Liver (tissue), 3 donors: ENCODE measurements around the gene ANKDD1A.

ENCODE experiments used
- CTCF ChIP-seq: fragments of 150-350 bp; IDR thresholded peaks from 2 replicates; pipeline ENCODE4 v1.5.1; 2017; ENCODE audit warnings: improper control_type of control experiment, low read depth, low read length; ENCODE audit not compliant: missing input control
- GABPA ChIP-seq, 2 donors: IDR thresholded peaks in 1 of 2; conservative IDR thresholded peaks in 1 of 2; 2 replicates each; pipeline ENCODE4 v1.6.1; 2016; ENCODE audit warnings: antibody characterized with exemption in 2 of 2, mild to moderate bottlenecking in 1 of 2, moderate library complexity in 1 of 2
- JUND ChIP-seq, 2 donors: IDR thresholded peaks; 2 replicates each; pipeline ENCODE4 v1.6.1; 2016; ENCODE audit warnings: antibody characterized with exemption in 2 of 2
- NR2F2 ChIP-seq: IDR thresholded peaks from 2 replicates; pipeline ENCODE4 v1.6.1; 2016; ENCODE audit warnings: antibody characterized with exemption
- RAD21 ChIP-seq, 2 donors: IDR thresholded peaks; 2 replicates each; pipeline ENCODE4 v1.6.1; 2016; ENCODE audit warnings: antibody characterized with exemption in 2 of 2, mild to moderate bottlenecking in 2 of 2
- SP1 ChIP-seq: IDR thresholded peaks from 2 replicates; pipeline ENCODE4 v1.6.1; 2018; ENCODE audit warnings: antibody characterized with exemption, mild to moderate bottlenecking
- TAF1 ChIP-seq: conservative IDR thresholded peaks from 2 replicates; pipeline ENCODE4 v1.6.1; 2016; ENCODE audit warnings: antibody characterized with exemption, mild to moderate bottlenecking
- ZBTB33 ChIP-seq: IDR thresholded peaks from 2 replicates; pipeline ENCODE4 v1.6.1; 2016; ENCODE audit warnings: antibody characterized with exemption
- TF ChIP-seq, protein P1 (sequence below): IDR thresholded peaks from 2 replicates; pipeline ENCODE4 v1.6.1; 2016; ENCODE audit warnings: antibody characterized with exemption
- TF ChIP-seq, protein P2 (sequence below): IDR thresholded peaks from 2 replicates; pipeline ENCODE4 v1.6.1; 2016; ENCODE audit warnings: antibody characterized with exemption, mild to moderate bottlenecking
- TF ChIP-seq, protein P3 (sequence below): IDR thresholded peaks from 2 replicates; pipeline ENCODE4 v1.6.1; 2016; ENCODE audit warnings: antibody characterized with exemption
- donor health status: healthy.
- donor health status: healthy.

GRCh38 chr15:64870353-64870752 lies 41.3 kb upstream of the ANKDD1A start:
- TF ChIP-seq TAF1 (no peak), CTCF (no peak), JUND (IDR thresholded peaks at IDR 0.05) (no peak), ZBTB33 (no peak), RAD21 (IDR thresholded peaks at IDR 0.05) (no peak), SP1 (no peak), NR2F2 (peak; percentile 21), GABPA (IDR thresholded peaks at IDR 0.05 in 1 of 2, conservative IDR thresholded peaks at IDR 0.05 in 1 of 2) (no peak)
- TF ChIP-seq, protein P1, sequence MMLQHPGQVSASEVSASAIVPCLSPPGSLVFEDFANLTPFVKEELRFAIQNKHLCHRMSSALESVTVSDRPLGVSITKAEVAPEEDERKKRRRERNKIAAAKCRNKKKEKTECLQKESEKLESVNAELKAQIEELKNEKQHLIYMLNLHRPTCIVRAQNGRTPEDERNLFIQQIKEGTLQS, result no peak
- TF ChIP-seq, protein P2, sequence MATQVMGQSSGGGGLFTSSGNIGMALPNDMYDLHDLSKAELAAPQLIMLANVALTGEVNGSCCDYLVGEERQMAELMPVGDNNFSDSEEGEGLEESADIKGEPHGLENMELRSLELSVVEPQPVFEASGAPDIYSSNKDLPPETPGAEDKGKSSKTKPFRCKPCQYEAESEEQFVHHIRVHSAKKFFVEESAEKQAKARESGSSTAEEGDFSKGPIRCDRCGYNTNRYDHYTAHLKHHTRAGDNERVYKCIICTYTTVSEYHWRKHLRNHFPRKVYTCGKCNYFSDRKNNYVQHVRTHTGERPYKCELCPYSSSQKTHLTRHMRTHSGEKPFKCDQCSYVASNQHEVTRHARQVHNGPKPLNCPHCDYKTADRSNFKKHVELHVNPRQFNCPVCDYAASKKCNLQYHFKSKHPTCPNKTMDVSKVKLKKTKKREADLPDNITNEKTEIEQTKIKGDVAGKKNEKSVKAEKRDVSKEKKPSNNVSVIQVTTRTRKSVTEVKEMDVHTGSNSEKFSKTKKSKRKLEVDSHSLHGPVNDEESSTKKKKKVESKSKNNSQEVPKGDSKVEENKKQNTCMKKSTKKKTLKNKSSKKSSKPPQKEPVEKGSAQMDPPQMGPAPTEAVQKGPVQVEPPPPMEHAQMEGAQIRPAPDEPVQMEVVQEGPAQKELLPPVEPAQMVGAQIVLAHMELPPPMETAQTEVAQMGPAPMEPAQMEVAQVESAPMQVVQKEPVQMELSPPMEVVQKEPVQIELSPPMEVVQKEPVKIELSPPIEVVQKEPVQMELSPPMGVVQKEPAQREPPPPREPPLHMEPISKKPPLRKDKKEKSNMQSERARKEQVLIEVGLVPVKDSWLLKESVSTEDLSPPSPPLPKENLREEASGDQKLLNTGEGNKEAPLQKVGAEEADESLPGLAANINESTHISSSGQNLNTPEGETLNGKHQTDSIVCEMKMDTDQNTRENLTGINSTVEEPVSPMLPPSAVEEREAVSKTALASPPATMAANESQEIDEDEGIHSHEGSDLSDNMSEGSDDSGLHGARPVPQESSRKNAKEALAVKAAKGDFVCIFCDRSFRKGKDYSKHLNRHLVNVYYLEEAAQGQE, result no peak
- TF ChIP-seq, protein P3, sequence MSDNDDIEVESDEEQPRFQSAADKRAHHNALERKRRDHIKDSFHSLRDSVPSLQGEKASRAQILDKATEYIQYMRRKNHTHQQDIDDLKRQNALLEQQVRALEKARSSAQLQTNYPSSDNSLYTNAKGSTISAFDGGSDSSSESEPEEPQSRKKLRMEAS, result no peak
